Vagina (tissue), 2 donors: ENCODE data around the gene NDST1. TPM values are rescaled to one million over a fixed set of nuclear protein-coding genes. Genes with fewer than 3 reads are reported as not detected.
"Not testable (repeated sequence)": the region's sequence is repeated elsewhere in the genome, so short reads cannot be mapped to it uniquely, and the experiment has no call there.

Experiments
- DNase-seq, 2 donors: peaks; one replicate each; pipeline ENCODE4 v3.0.0-alpha.2; 2017; ENCODE audit errors: extremely low spot score in 2 of 2
- H3K27ac ChIP-seq: fragments of 200-600 bp; sonication (generic); one replicate; pipeline ENCODE4 v1.5.1; 2019
- H3K27me3 ChIP-seq: fragments of 200-600 bp; sonication (generic); one replicate; pipeline ENCODE4 v1.5.1; 2019
- H3K36me3 ChIP-seq, 2 donors: fragments of 200-600 bp; sonication (generic); one replicate each; pipeline ENCODE4 v1.5.1; 2017 to 2019
- H3K4me1 ChIP-seq: fragments of 200-600 bp; sonication (generic); one replicate; pipeline ENCODE4 v1.5.1; 2019
- H3K4me3 ChIP-seq, 2 donors: fragments of 200-600 bp; sonication (generic); 1 replicate in 1 of 2; 2 replicates in 1 of 2; pipeline ENCODE4 v1.5.1; 2016 to 2019
- H3K9me3 ChIP-seq: fragments of 200-600 bp; sonication (generic); one replicate; pipeline ENCODE4 v1.5.1; 2019
- CTCF ChIP-seq, 3 experiments: fragments of 450-650 bp in 2 of 3; fragments of 200-600 bp in 1 of 3; sonication (generic) in 1 of 3; IDR thresholded peaks; one replicate each; pipeline ENCODE4 v1.5.1; 2017 to 2019; ENCODE audit warnings: antibody characterized with exemption in 3 of 3, mild to moderate bottlenecking in 2 of 3, moderate library complexity in 2 of 3
- POLR2A ChIP-seq, 2 donors: fragments of 450-650 bp; IDR thresholded peaks; one replicate each; pipeline ENCODE4 v1.6.1; 2017; ENCODE audit warnings: antibody characterized with exemption in 2 of 2, mild to moderate bottlenecking in 2 of 2, moderate library complexity in 2 of 2
- POLR2AphosphoS5 ChIP-seq, 2 donors: sonication (generic); formaldehyde crosslinking; IDR thresholded peaks; one replicate each; pipeline ENCODE4 v1.9.0; 2017; ENCODE audit warnings: antibody characterized with exemption in 2 of 2, mild to moderate bottlenecking in 2 of 2, low read depth in 1 of 2; ENCODE audit not compliant: insufficient read depth in 1 of 2
- intact Hi-C: fragments of 100-400 bp; cut with DNase I; formaldehyde crosslinking; loops from one replicate; pipeline ENCODE4 v1.15.1; 2023
- total RNA-seq: library from RNA; depleted of rRNA; stranded (reverse); fragments of >200 nt; gene quantifications from one replicate; pipeline ENCODE4 v1.2.3, GENCODE V29; 2016

Gene NDST1
- total RNA-seq, 1 donor from 2014 or later = 73.9 TPM

GRCh38 chr5:150464554-150465012 is 43.3 kb upstream of the NDST1 start:
- Histone ChIP-seq H3K9me3 (no peaks in the 10 kb centered on the region), H3K36me3 (no peaks in the 10 kb centered on the region), H3K27me3 (no peaks in the 10 kb centered on the region), H3K4me1 (no peaks in the 10 kb centered on the region), H3K27ac (peak overlapping the region; percentile 56), H3K4me3 (no peak overlapping the region)
- intact Hi-C loops = no loop called here
- TF ChIP-seq CTCF (IDR thresholded peaks at IDR 0.05) = no peak
- no peak for TF ChIP-seq POLR2A (IDR thresholded peaks at IDR 0.05)
- no peak for TF ChIP-seq POLR2AphosphoS5 (IDR thresholded peaks at IDR 0.05; ENCODE audit: insufficient read depth in 1 of 2, low read depth in 1 of 2)
- no peak for DNase-seq

- Histone ChIP-seq H3K27ac (no peak overlapping the region), H3K9me3 (no peaks in the 10 kb centered on the region), H3K4me3 (no peak overlapping the region), H3K4me1 (no peaks in the 10 kb centered on the region), H3K27me3 (no peaks in the 10 kb centered on the region), H3K36me3 (no peaks in the 10 kb centered on the region)
- intact Hi-C loops = no loop called here
- TF ChIP-seq POLR2AphosphoS5 (IDR thresholded peaks at IDR 0.05; ENCODE audit: insufficient read depth in 1 of 2, low read depth in 1 of 2) = peak; percentile 28 to 56
- no peak for TF ChIP-seq POLR2A (IDR thresholded peaks at IDR 0.05)
- no peak for DNase-seq
Observed at GRCh38 chr5:150465927-150466326, 42.0 kb upstream of the NDST1 start.

- no peaks in the 10 kb centered on the region for H3K36me3 ChIP-seq
- DNase-seq = no peak
- no peak overlapping the region for H3K4me3 ChIP-seq
- no peaks in the 10 kb centered on the region for H3K9me3 ChIP-seq
- TF ChIP-seq CTCF (IDR thresholded peaks at IDR 0.05) (no peak), POLR2A (IDR thresholded peaks at IDR 0.05) (no peak), POLR2AphosphoS5 (IDR thresholded peaks at IDR 0.05; ENCODE audit: insufficient read depth in 1 of 2, low read depth in 1 of 2) (no peak)
- peaks cover 6% of the 10 kb centered on the region for H3K4me1 ChIP-seq
- H3K27ac ChIP-seq = no peak overlapping the region
- intact Hi-C loops = no loop called here
- H3K27me3 ChIP-seq = no peaks in the 10 kb centered on the region
Observed at GRCh38 chr5:150468206-150468605, 39.7 kb upstream of the NDST1 start.

- DNase-seq = no peak
- Histone ChIP-seq H3K27me3 (no peaks in the 10 kb centered on the region), H3K36me3 (no peaks in the 10 kb centered on the region), H3K4me1 (peaks cover 6% of the 10 kb centered on the region), H3K27ac (no peak overlapping the region), H3K4me3 (no peak overlapping the region), H3K9me3 (no peaks in the 10 kb centered on the region)
- TF ChIP-seq POLR2A (IDR thresholded peaks at IDR 0.05) (no peak), CTCF (IDR thresholded peaks at IDR 0.05) (no peak), POLR2AphosphoS5 (IDR thresholded peaks at IDR 0.05; ENCODE audit: insufficient read depth in 1 of 2, low read depth in 1 of 2) (no peak)
- intact Hi-C loops = no loop called here
Observed at GRCh38 chr5:150469718-150470469, 38.0 kb upstream of the NDST1 start.

GRCh38 chr5:150473673-150474358 is 34.1 kb upstream of the NDST1 start:
- no peak overlapping the region for H3K4me3 ChIP-seq
- no peak for DNase-seq
- intact Hi-C loops = no loop called here
- no peaks in the 10 kb centered on the region for H3K36me3 ChIP-seq
- H3K27ac ChIP-seq = no peak overlapping the region
- H3K9me3 ChIP-seq = no peaks in the 10 kb centered on the region
- peaks cover 6% of the 10 kb centered on the region for H3K4me1 ChIP-seq
- H3K27me3 ChIP-seq = no peaks in the 10 kb centered on the region
- no peak for TF ChIP-seq POLR2AphosphoS5 (IDR thresholded peaks at IDR 0.05; ENCODE audit: insufficient read depth in 1 of 2, low read depth in 1 of 2)
- TF ChIP-seq POLR2A (IDR thresholded peaks at IDR 0.05) = no peak

GRCh38 chr5:150476568-150476967 is 31.4 kb upstream of the NDST1 start:
- H3K9me3 ChIP-seq, H3K36me3 ChIP-seq, H3K4me3 ChIP-seq, H3K27me3 ChIP-seq, DNase-seq, H3K4me1 ChIP-seq, H3K27ac ChIP-seq, intact Hi-C loops: not testable (repeated sequence)
